Erythroblast (primary cell): ENCODE data around the gene LRP5.

Experiments used
- GATA1 ChIP-seq: IDR thresholded peaks from 2 replicates; pipeline ENCODE4 v1.6.1; 2011; ENCODE audit warnings: low read depth, mild to moderate bottlenecking, control low read depth, low read length, moderate library complexity
- POLR2A ChIP-seq: IDR thresholded peaks from 2 replicates; pipeline ENCODE4 v1.6.1; 2011; ENCODE audit warnings: mild to moderate bottlenecking, low read length

DNA sequence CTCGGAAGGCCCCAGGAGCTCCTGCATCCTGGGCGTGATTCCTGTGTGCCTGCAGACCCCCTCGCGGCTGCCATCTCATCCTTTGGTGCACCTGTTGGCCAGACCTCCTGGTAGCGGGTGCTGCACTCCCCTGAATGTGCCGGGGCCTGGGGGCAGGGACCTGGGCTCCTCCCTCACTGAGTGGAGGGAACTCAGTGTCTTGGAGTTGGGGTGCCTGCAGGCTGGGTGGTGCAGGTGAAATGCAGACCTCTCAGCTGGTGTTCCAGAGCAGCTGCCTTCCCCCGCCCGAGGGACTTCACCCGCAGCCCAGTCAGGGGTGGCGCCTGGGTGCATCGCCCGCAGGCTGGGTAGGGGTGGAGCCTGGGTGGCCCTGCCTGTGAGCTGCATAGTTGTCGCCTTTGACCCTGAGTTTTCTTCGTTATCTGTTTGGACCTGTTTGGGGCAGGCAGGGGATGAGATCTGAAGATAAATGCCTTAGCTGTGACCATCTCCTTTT lies 31.4 kb downstream of the LRP5 start:
- no peak for TF ChIP-seq POLR2A
- no peak for TF ChIP-seq GATA1
